HepG2 (cell line): Measurements from ENCODE around the gene CSTB. TPM values are rescaled to one million over a fixed set of nuclear protein-coding genes. Genes with fewer than 3 reads are reported as not detected.

ENCODE experiments used
- ARNTL ChIP-seq: sonication (generic); formaldehyde crosslinking; IDR thresholded peaks from 2 replicates; pipeline ENCODE4 v1.4.0; 2020; ENCODE audit warnings: mild to moderate bottlenecking, missing genetic modification reagents
- CHCHD3 ChIP-seq: sonication (generic); formaldehyde crosslinking; IDR thresholded peaks from 2 replicates; pipeline ENCODE4 v1.8.0; 2022; ENCODE audit warnings: mild to moderate bottlenecking, missing genetic modification reagents, moderate library complexity
- ERF ChIP-seq: IDR thresholded peaks from 2 replicates; pipeline ENCODE4 v1.6.1; 2018; ENCODE audit warnings: missing biosample characterization, missing genetic modification reagents
- GPN1 ChIP-seq: sonication (generic); formaldehyde crosslinking; IDR thresholded peaks from 2 replicates; pipeline ENCODE4 v1.5.1; 2020; ENCODE audit warnings: missing genetic modification reagents, borderline replicate concordance
- NCOA5 ChIP-seq: sonication (generic); formaldehyde crosslinking; IDR thresholded peaks from 2 replicates; pipeline ENCODE4 v1.4.0; 2020; ENCODE audit warnings: missing genetic modification reagents
- NCOR1 ChIP-seq: fragments of 200-600 bp; sonication (generic); IDR thresholded peaks from 2 replicates; pipeline ENCODE4 v1.7.0; 2017; ENCODE audit warnings: antibody characterized with exemption, low read length, borderline replicate concordance
- NR3C1 ChIP-seq: sonication (generic); formaldehyde crosslinking; IDR thresholded peaks from 2 replicates; pipeline ENCODE4 v1.4.0; 2020; ENCODE audit warnings: missing genetic modification reagents
- PAF1 ChIP-seq: IDR thresholded peaks from 2 replicates; pipeline ENCODE4 v1.6.1; 2016; ENCODE audit warnings: missing genetic modification reagents, missing compliant biosample characterization
- PHB2 ChIP-seq: fragments of 450-650 bp; IDR thresholded peaks from 2 replicates; pipeline ENCODE4 v1.6.1; 2018; ENCODE audit not compliant: partially characterized antibody
- TBP ChIP-seq: sonication (generic); formaldehyde crosslinking; IDR thresholded peaks from 2 replicates; pipeline ENCODE4 v1.5.0; 2020; ENCODE audit warnings: missing genetic modification reagents
- ZEB1 ChIP-seq: IDR thresholded peaks from 2 replicates; pipeline ENCODE4 v1.6.1; 2012; ENCODE audit warnings: mild to moderate bottlenecking, low read depth, inconsistent platforms; ENCODE audit not compliant: insufficient replicate concordance
- ZFYVE20 ChIP-seq: sonication (generic); formaldehyde crosslinking; IDR thresholded peaks from 2 replicates; pipeline ENCODE4 v1.8.0; 2023; ENCODE audit warnings: low read depth, mild to moderate bottlenecking, moderate library complexity, missing genetic modification reagents, borderline replicate concordance
- ZIK1 ChIP-seq: sonication (generic); formaldehyde crosslinking; IDR thresholded peaks from 2 replicates; pipeline ENCODE4 v1.5.0; 2020; ENCODE audit warnings: mild to moderate bottlenecking, low read depth, missing genetic modification reagents, borderline replicate concordance
- ZNF138 ChIP-seq: sonication (generic); formaldehyde crosslinking; IDR thresholded peaks from 2 replicates; pipeline ENCODE4 v1.5.0; 2020; ENCODE audit warnings: mild to moderate bottlenecking, low read depth, missing genetic modification reagents
- ZNF766 ChIP-seq: sonication (generic); formaldehyde crosslinking; IDR thresholded peaks from 2 replicates; pipeline ENCODE4 v1.5.0; 2020; ENCODE audit warnings: missing genetic modification reagents, borderline replicate concordance
- ZNF775 ChIP-seq: sonication (generic); formaldehyde crosslinking; IDR thresholded peaks from 2 replicates; pipeline ENCODE4 v1.4.0; 2020; ENCODE audit warnings: missing genetic modification reagents, mild to moderate bottlenecking, moderate library complexity, borderline replicate concordance
- ZNF781 ChIP-seq: sonication (generic); formaldehyde crosslinking; IDR thresholded peaks from 2 replicates; pipeline ENCODE4 v1.5.1; 2020; ENCODE audit warnings: borderline replicate concordance, mild to moderate bottlenecking, missing genetic modification reagents; ENCODE audit errors: not compliant biosample characterization
- ZSCAN9 ChIP-seq: IDR thresholded peaks from 2 replicates; pipeline ENCODE4 v1.6.1; 2016; ENCODE audit warnings: borderline replicate concordance
- polyA plus RNA-seq, 8 experiments: library from polyadenylated mRNA; depleted of rRNA in 3 of 8; stranded (reverse) in 7 of 8; unstranded in 1 of 8; fragments of >200 nt; fragmentation: Illumina TruSeq in 4 of 8; extraction: Trizol in 4 of 8; gene quantifications; 2 replicates each; pipeline versions ENCODE4 v1.2.1 to v1.2.3, GENCODE V29; 2011 to 2016; ENCODE audit warnings: low read depth in 4 of 8, missing spikeins in 1 of 8, mixed read lengths in 1 of 8; ENCODE audit not compliant: insufficient read depth in 1 of 8
- total RNA-seq, 5 experiments: library from RNA; depleted of rRNA; stranded (reverse); fragments of >200 nt; fragmentation: Illumina TruSeq; extraction: Trizol; gene quantifications; 2 replicates each; pipeline ENCODE4 v1.2.3, GENCODE V29; 2016; ENCODE audit warnings: low read depth in 1 of 5
- TF ChIP-seq, protein P1 (sequence below): sonication (generic); formaldehyde crosslinking; IDR thresholded peaks from 2 replicates; pipeline ENCODE4 v1.5.0; 2020; ENCODE audit warnings: mild to moderate bottlenecking, missing genetic modification reagents
- TF ChIP-seq, protein P2 (sequence below): sonication (generic); formaldehyde crosslinking; IDR thresholded peaks from 2 replicates; pipeline ENCODE4 v1.4.0; 2020; ENCODE audit warnings: missing genetic modification reagents
- TF ChIP-seq, protein P3 (sequence below): sonication (generic); formaldehyde crosslinking; IDR thresholded peaks from 2 replicates; pipeline ENCODE4 v1.5.1; 2020; ENCODE audit warnings: mild to moderate bottlenecking, moderate library complexity, missing genetic modification reagents
- TF ChIP-seq, protein P4 (sequence below): sonication (generic); formaldehyde crosslinking; IDR thresholded peaks from 2 replicates; pipeline ENCODE4 v1.9.0; 2021; ENCODE audit warnings: missing genetic modification reagents, mild to moderate bottlenecking, borderline replicate concordance
- TF ChIP-seq, protein P5 (sequence below): sonication (generic); formaldehyde crosslinking; IDR thresholded peaks from 2 replicates; pipeline ENCODE4 v1.4.0; 2020; ENCODE audit warnings: missing genetic modification reagents, borderline replicate concordance

Gene CSTB
- total and polyA plus RNA-seq, 2 of the 13 experiments (the other 11 are each of a cell fraction or from before 2014, with no cell fraction given): 11.7 to 94.1 TPM

DNA sequence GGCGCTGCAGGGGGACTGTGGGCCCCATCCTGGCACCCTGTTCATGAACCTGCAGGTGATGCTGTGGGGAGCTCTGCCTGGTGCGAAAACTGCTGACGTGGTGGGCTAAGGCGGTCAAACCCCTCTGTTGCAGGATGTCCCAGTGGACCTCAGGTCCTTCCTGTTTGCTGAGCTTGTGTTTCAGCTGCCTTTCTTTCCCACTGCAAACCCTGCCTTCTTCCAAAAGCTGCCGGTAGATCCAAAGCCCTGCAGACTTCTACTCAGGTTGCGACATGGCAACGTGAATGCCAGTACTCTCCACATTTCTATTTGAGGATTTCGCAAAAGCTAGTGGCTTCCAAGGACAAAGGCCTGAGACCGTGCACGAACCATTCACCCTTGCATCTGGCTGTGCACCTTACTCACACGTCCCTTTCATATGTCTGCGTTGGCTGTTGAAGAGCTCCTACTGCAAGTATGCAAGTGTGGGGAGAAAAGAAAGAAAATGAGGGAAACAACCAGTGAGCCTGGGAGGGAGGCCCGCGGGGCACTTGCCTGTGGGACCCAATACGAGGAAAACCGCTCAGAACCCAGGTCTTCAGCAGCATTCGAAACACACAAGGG lies 7.1 kb upstream of the CSTB start (continued):
- TF ChIP-seq GPN1 (CRISPR knock-in tag): no peak
- no peak for TF ChIP-seq ZEB1
- no peak for TF ChIP-seq CHCHD3 (CRISPR knock-in tag)
- no peak for TF ChIP-seq NR3C1
- TF ChIP-seq ZNF775 (CRISPR knock-in tag): no peak
- no peak for TF ChIP-seq PHB2
- TF ChIP-seq ERF (CRISPR knock-in tag): peak; percentile 86
- TF ChIP-seq NCOR1: peak; percentile 73; the same call in 1 of the 2 replicates
- TF ChIP-seq ZIK1 (CRISPR knock-in tag): 0 out of 2 replicates have a peak, but pooled peaks have one; percentile 58
- TF ChIP-seq ZFYVE20: no peak
- TF ChIP-seq, protein P1, sequence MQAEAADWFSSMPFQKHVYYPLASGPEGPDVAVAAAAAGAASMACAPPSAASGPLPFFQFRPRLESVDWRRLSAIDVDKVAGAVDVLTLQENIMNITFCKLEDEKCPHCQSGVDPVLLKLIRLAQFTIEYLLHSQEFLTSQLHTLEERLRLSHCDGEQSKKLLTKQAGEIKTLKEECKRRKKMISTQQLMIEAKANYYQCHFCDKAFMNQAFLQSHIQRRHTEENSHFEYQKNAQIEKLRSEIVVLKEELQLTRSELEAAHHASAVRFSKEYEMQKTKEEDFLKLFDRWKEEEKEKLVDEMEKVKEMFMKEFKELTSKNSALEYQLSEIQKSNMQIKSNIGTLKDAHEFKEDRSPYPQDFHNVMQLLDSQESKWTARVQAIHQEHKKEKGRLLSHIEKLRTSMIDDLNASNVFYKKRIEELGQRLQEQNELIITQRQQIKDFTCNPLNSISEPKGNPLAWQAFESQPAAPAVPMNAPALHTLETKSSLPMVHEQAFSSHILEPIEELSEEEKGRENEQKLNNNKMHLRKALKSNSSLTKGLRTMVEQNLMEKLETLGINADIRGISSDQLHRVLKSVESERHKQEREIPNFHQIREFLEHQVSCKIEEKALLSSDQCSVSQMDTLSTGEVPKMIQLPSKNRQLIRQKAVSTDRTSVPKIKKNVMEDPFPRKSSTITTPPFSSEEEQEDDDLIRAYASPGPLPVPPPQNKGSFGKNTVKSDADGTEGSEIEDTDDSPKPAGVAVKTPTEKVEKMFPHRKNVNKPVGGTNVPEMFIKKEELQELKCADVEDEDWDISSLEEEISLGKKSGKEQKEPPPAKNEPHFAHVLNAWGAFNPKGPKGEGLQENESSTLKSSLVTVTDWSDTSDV: no peak
- TF ChIP-seq ARNTL (CRISPR knock-in tag): peak; percentile 93
- 0 out of 2 replicates have a peak, but pooled peaks have one; percentile 68 for TF ChIP-seq ZSCAN9
- TF ChIP-seq TBP (CRISPR knock-in tag): no peak
- TF ChIP-seq, protein P2, sequence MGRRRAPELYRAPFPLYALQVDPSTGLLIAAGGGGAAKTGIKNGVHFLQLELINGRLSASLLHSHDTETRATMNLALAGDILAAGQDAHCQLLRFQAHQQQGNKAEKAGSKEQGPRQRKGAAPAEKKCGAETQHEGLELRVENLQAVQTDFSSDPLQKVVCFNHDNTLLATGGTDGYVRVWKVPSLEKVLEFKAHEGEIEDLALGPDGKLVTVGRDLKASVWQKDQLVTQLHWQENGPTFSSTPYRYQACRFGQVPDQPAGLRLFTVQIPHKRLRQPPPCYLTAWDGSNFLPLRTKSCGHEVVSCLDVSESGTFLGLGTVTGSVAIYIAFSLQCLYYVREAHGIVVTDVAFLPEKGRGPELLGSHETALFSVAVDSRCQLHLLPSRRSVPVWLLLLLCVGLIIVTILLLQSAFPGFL: no peak
- no peak for TF ChIP-seq ZNF138
- no peak for TF ChIP-seq NCOA5 (CRISPR knock-in tag)
- TF ChIP-seq ZNF766 (CRISPR knock-in tag): no peak
- TF ChIP-seq, protein P3, sequence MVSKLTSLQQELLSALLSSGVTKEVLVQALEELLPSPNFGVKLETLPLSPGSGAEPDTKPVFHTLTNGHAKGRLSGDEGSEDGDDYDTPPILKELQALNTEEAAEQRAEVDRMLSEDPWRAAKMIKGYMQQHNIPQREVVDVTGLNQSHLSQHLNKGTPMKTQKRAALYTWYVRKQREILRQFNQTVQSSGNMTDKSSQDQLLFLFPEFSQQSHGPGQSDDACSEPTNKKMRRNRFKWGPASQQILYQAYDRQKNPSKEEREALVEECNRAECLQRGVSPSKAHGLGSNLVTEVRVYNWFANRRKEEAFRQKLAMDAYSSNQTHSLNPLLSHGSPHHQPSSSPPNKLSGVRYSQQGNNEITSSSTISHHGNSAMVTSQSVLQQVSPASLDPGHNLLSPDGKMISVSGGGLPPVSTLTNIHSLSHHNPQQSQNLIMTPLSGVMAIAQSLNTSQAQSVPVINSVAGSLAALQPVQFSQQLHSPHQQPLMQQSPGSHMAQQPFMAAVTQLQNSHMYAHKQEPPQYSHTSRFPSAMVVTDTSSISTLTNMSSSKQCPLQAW (CRISPR knock-in tag): peak; percentile 97
- TF ChIP-seq PAF1 (CRISPR knock-in tag): no peak
- peak; percentile 52 for TF ChIP-seq ZNF781 (CRISPR knock-in tag)
- TF ChIP-seq, protein P4, sequence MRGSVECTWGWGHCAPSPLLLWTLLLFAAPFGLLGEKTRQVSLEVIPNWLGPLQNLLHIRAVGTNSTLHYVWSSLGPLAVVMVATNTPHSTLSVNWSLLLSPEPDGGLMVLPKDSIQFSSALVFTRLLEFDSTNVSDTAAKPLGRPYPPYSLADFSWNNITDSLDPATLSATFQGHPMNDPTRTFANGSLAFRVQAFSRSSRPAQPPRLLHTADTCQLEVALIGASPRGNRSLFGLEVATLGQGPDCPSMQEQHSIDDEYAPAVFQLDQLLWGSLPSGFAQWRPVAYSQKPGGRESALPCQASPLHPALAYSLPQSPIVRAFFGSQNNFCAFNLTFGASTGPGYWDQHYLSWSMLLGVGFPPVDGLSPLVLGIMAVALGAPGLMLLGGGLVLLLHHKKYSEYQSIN (CRISPR knock-in tag): no peak
- TF ChIP-seq, protein P5, sequence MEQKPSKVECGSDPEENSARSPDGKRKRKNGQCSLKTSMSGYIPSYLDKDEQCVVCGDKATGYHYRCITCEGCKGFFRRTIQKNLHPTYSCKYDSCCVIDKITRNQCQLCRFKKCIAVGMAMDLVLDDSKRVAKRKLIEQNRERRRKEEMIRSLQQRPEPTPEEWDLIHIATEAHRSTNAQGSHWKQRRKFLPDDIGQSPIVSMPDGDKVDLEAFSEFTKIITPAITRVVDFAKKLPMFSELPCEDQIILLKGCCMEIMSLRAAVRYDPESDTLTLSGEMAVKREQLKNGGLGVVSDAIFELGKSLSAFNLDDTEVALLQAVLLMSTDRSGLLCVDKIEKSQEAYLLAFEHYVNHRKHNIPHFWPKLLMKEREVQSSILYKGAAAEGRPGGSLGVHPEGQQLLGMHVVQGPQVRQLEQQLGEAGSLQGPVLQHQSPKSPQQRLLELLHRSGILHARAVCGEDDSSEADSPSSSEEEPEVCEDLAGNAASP (CRISPR knock-in tag): peak; percentile 94
